Stomach (tissue), 4 donors: ENCODE measurements around the gene MOGAT2.

Experiments
- CTCF ChIP-seq, 7 experiments: fragments of 450-650 bp in 4 of 7; fragments of 200-600 bp in 3 of 7; sonication (generic) in 3 of 7; IDR thresholded peaks; one replicate each; pipeline ENCODE4 v1.5.1; 2016 to 2019; ENCODE audit warnings: antibody characterized with exemption in 7 of 7, control low read depth in 2 of 7, mild to moderate bottlenecking in 1 of 7
- EP300 ChIP-seq: sonication (generic); formaldehyde crosslinking; IDR thresholded peaks from one replicate; pipeline ENCODE4 v1.6.1; 2017; ENCODE audit warnings: antibody characterized with exemption
- POLR2A ChIP-seq, 4 donors: fragments of 450-650 bp; IDR thresholded peaks; one replicate each; pipeline ENCODE4 v1.6.1; 2016; ENCODE audit warnings: antibody characterized with exemption in 4 of 4, control low read depth in 2 of 4, mild to moderate bottlenecking in 1 of 4, moderate library complexity in 1 of 4

GRCh38 chr11:75731095-75731494 lies 13.5 kb downstream of the MOGAT2 start:
- TF ChIP-seq POLR2A (IDR thresholded peaks at IDR 0.05) (no peak), CTCF (IDR thresholded peaks at IDR 0.05) (no peak), EP300 (no peak)
